Small intestine (tissue), 7 donors: Measurements from ENCODE around the gene METAP1D. TPM values are rescaled to one million over a fixed set of nuclear protein-coding genes. Genes with fewer than 3 reads are reported as not detected.

ENCODE experiments used
- DNase-seq, 2 donors: peaks; one replicate each; pipeline versions ENCODE4 v3.0.0 to v3.0.0-alpha.2; 2013
- FAIRE-seq: peaks from 2 replicates; lab custom pipeline; 2012; peaks lifted over from hg19 to GRCh38; lab: Jason Lieb, UNC
- H3K27ac ChIP-seq, 3 donors: one replicate each; pipeline ENCODE4 v1.5.1; 2013; ENCODE audit warnings: low read length in 2 of 3, mild to moderate bottlenecking in 2 of 3, control low read depth in 1 of 3, inconsistent platforms in 1 of 3, low read depth in 1 of 3, moderate library complexity in 1 of 3
- H3K27me3 ChIP-seq, 3 donors: one replicate each; pipeline ENCODE4 v1.6.1; 2013; ENCODE audit warnings: low read length in 3 of 3, inconsistent platforms in 1 of 3; ENCODE audit not compliant: control insufficient read depth in 3 of 3, insufficient read depth in 3 of 3
- H3K36me3 ChIP-seq, 3 donors: one replicate each; pipeline ENCODE4 v1.6.1; 2013; ENCODE audit warnings: low read length in 3 of 3, inconsistent platforms in 1 of 3, low read depth in 1 of 3, mild to moderate bottlenecking in 1 of 3, moderate library complexity in 1 of 3; ENCODE audit not compliant: control insufficient read depth in 3 of 3, insufficient read depth in 2 of 3
- H3K4me1 ChIP-seq, 3 donors: one replicate each; pipeline ENCODE4 v1.6.1; 2013; ENCODE audit warnings: low read length in 2 of 3, inconsistent platforms in 1 of 3, low read depth in 1 of 3, mild to moderate bottlenecking in 1 of 3, moderate library complexity in 1 of 3; ENCODE audit not compliant: control insufficient read depth in 3 of 3, insufficient read depth in 2 of 3
- H3K4me3 ChIP-seq, 3 donors: one replicate each; pipeline ENCODE4 v1.5.1; 2013; ENCODE audit warnings: low read length in 3 of 3, control low read depth in 1 of 3, inconsistent platforms in 1 of 3, low read depth in 1 of 3, mild to moderate bottlenecking in 1 of 3, moderate library complexity in 1 of 3
- H3K9me3 ChIP-seq, 2 donors: one replicate each; pipeline ENCODE4 v1.6.1; 2013; ENCODE audit warnings: low read depth in 1 of 2, low read length in 1 of 2; ENCODE audit not compliant: control insufficient read depth in 2 of 2, insufficient read depth in 1 of 2
- WGBS, 3 donors: extraction: QIAGEN DNeasy Blood & Tissue Kit; methylation state at CpG; one replicate each; pipeline ENCODE4 v1.1.7; 2013; 5-methylcytosine and 5-hydroxymethylcytosine counted together
- polyA plus RNA-seq, 4 donors: library from polyadenylated mRNA; stranded (reverse) in 3 of 4; unstranded in 1 of 4; fragments of 200-250 nt in 3 of 4; fragments of 120-200 nt in 1 of 4; gene quantifications; one replicate each; pipeline versions ENCODE4 v1.2.1 to v1.2.3, GENCODE V29; 2013
- donor health status: healthy with polysubstance abuse.
- donor health status: control.
- donor health status: control.
- donor health status: Bipolar disorder and iron deficiency.
- donor health status: healthy.

Gene METAP1D
- polyA plus RNA-seq, 4 donors = 0.45 to 8.4 (median 3.0) TPM

GRCh38 chr2:172031536-172031935 is 31.8 kb downstream of the METAP1D start:
- Histone ChIP-seq H3K36me3 (no peaks in the 10 kb centered on the region), H3K4me1 (no peaks in the 10 kb centered on the region), H3K9me3 (no peaks in the 10 kb centered on the region), H3K4me3 (no peak overlapping the region), H3K27ac (no peak overlapping the region), H3K27me3 (no peaks in the 10 kb centered on the region)
- FAIRE-seq (no peak), DNase-seq (no peak)
- 76 to 93% (median 93%) methylated on average over 4 of the region's 4 CpGs for WGBS, 3 donors

- no peaks in the 10 kb centered on the region for H3K9me3 ChIP-seq
- H3K4me3 ChIP-seq = no peak overlapping the region
- FAIRE-seq = no peak
- H3K27me3 ChIP-seq = no peaks in the 10 kb centered on the region
- DNase-seq = no peak
- WGBS, 3 donors = 82 to 91% (median 89%) methylated on average over 3 of the region's 3 CpGs
- H3K36me3 ChIP-seq = no peaks in the 10 kb centered on the region
- H3K4me1 ChIP-seq = no peaks in the 10 kb centered on the region
- no peak overlapping the region for H3K27ac ChIP-seq
Observed at GRCh38 chr2:172038121-172038520, 38.4 kb downstream of the METAP1D start.

- Histone ChIP-seq H3K27ac (no peak overlapping the region), H3K36me3 (no peaks in the 10 kb centered on the region), H3K27me3 (no peaks in the 10 kb centered on the region), H3K4me3 (no peak overlapping the region), H3K9me3 (no peaks in the 10 kb centered on the region), H3K4me1 (no peaks in the 10 kb centered on the region)
- DNase-seq = no peak
- 93 to 95% (median 94%) methylated on average over 2 of the region's 2 CpGs for WGBS, 3 donors
- FAIRE-seq = no peak
Observed at GRCh38 chr2:172038604-172039003, 38.9 kb downstream of the METAP1D start.

- Histone ChIP-seq H3K27me3 (no peaks in the 10 kb centered on the region), H3K4me3 (no peak overlapping the region), H3K4me1 (no peaks in the 10 kb centered on the region), H3K27ac (no peak overlapping the region), H3K9me3 (no peaks in the 10 kb centered on the region), H3K36me3 (no peaks in the 10 kb centered on the region)
- DNase-seq (no peak), FAIRE-seq (no peak)
- 73 to 90% (median 83%) methylated on average over 3 of the region's 3 CpGs for WGBS, 3 donors
Observed at GRCh38 chr2:172039011-172039704, 39.4 kb downstream of the METAP1D start.

- 80 to 94% (median 92%) methylated on average over 6 of the region's 6 CpGs for WGBS, 3 donors
- H3K4me3 ChIP-seq = no peak overlapping the region
- H3K27ac ChIP-seq = no peak overlapping the region
- no peaks in the 10 kb centered on the region for H3K4me1 ChIP-seq
- H3K36me3 ChIP-seq = no peaks in the 10 kb centered on the region
- H3K9me3 ChIP-seq = no peaks in the 10 kb centered on the region
- H3K27me3 ChIP-seq = no peaks in the 10 kb centered on the region
- DNase-seq (no peak), FAIRE-seq (no peak)
Observed at GRCh38 chr2:172040311-172040710, 40.6 kb downstream of the METAP1D start.

GRCh38 chr2:172046080-172046678 is 46.4 kb downstream of the METAP1D start:
- DNase-seq = no peak
- Histone ChIP-seq H3K9me3 (no peaks in the 10 kb centered on the region), H3K36me3 (no peaks in the 10 kb centered on the region), H3K4me3 (no peak overlapping the region), H3K4me1 (no peaks in the 10 kb centered on the region), H3K27ac (no peak overlapping the region), H3K27me3 (no peaks in the 10 kb centered on the region)
- peak; percentile 15 for FAIRE-seq
- WGBS, 3 donors = 49 to 70% (median 59%) methylated on average over 1 of the region's 1 CpG

GRCh38 chr2:172046866-172047565 is 47.3 kb downstream of the METAP1D start:
- no peak overlapping the region for H3K4me3 ChIP-seq
- H3K36me3 ChIP-seq = no peaks in the 10 kb centered on the region
- no peaks in the 10 kb centered on the region for H3K27me3 ChIP-seq
- H3K9me3 ChIP-seq = no peaks in the 10 kb centered on the region
- H3K27ac ChIP-seq = no peak overlapping the region
- DNase-seq = no peak
- 64 to 79% (median 67%) methylated on average over 3 of the region's 3 CpGs for WGBS, 3 donors
- no peak for FAIRE-seq
- H3K4me1 ChIP-seq = no peaks in the 10 kb centered on the region

- FAIRE-seq = no peak
- no peaks in the 10 kb centered on the region for H3K9me3 ChIP-seq
Observed at GRCh38 chr2:172047566-172048507, 48.1 kb downstream of the METAP1D start.

More at GRCh38 chr2:172047566-172048507, 48.1 kb downstream of the METAP1D start:
- H3K27me3 ChIP-seq = no peaks in the 10 kb centered on the region
- WGBS, 3 donors = 94 to 96% (median 95%) methylated on average over 8 of the region's 8 CpGs
- no peak overlapping the region for H3K4me3 ChIP-seq
- no peak for DNase-seq
- H3K36me3 ChIP-seq = no peaks in the 10 kb centered on the region
- no peak overlapping the region for H3K27ac ChIP-seq
- H3K4me1 ChIP-seq = peaks cover 0 to 3% (median 0%) of the 10 kb centered on the region in 3 donors
